ENCODE data around the gene PCDHGA5.
"Not testable (repeated sequence)": the region's sequence is repeated elsewhere in the genome, so short reads cannot be mapped to it uniquely, and the experiment has no call there.

PCDHGA5 gene

DNA sequence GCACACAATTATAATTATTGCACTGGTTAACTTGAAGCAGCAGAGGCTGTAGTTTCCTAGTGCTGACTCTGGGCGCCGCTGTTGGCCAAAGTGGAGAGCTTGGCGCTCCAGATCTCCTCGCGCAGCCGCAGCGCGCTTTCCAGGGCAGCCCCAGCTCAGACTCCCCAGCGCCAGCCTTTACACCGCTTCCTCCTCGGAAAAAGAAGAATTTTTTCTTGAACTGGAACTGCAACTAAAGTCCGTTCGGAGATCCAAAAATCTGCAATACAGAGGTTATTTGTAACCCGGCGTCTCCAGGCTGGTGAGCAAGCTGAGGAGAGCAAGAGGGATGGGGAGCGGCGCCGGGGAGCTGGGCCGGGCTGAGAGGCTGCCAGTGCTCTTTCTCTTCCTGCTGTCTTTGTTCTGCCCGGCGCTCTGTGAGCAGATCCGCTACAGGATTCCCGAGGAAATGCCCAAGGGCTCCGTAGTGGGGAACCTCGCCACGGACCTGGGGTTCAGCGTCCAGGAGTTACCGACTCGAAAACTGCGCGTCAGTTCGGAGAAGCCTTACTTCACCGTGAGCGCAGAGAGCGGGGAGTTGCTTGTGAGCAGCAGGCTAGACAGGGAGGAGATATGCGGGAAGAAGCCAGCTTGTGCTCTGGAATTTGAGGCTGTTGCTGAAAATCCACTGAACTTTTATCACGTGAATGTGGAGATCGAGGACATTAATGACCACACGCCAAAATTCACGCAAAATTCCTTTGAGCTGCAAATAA is 23.8 kb downstream of the PCDHGA5 start, which contains the start of gene PCDHGB4:
TSS of gene PCDHGB4 (plus strand) at position 142 of the 755 bp plus-strand sequence. CDS start at position 329, 187 bp downstream.
- not testable (repeated sequence) for DNase-seq (ENCODE audit: low spot score)

DNA sequence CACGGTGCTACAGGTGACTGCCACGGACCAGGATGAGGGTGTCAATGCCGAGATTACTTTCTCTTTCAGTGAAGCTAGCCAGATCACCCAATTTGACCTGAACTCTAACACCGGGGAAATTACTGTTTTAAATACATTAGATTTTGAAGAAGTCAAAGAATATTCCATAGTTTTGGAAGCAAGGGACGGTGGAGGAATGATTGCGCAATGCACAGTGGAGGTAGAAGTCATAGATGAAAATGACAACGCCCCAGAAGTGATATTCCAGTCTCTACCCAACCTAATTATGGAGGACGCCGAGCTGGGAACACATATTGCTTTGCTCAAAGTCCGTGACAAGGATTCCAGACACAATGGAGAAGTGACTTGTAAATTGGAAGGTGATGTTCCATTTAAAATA is 24.7 kb downstream of the PCDHGA5 start:
- no peak for DNase-seq (ENCODE audit: low spot score)

DNA sequence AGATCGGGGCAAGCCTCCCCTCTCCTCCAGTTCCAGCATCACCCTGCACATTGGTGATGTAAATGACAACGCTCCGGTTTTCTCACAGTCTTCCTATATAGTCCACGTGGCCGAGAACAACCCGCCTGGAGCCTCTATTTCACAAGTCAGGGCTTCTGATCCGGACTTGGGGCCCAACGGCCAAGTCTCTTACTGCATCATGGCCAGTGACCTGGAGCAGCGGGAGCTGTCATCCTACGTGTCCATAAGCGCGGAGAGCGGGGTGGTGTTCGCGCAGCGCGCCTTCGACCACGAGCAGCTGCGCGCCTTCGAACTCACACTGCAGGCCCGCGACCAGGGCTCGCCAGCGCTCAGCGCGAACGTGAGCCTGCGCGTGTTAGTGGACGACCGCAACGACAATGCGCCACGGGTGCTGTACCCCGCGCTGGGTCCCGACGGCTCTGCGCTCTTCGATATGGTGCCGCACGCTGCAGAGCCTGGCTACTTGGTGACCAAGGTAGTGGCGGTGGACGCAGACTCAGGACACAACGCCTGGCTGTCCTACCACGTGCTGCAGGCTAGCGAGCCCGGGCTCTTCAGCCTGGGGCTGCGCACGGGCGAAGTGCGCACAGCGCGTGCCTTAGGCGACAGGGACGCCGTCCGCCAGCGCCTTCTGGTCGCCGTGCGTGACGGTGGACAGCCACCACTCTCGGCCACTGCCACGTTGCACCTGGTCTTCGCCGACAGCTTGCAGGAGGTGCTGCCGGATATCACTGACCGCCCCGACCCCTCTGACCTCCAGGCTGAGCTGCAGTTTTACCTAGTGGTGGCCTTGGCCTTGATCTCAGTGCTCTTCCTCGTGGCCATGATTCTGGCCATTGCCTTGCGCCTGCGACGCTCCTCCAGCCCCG is 25.4 kb downstream of the PCDHGA5 start:
- no peak for DNase-seq (ENCODE audit: low spot score)

DNA sequence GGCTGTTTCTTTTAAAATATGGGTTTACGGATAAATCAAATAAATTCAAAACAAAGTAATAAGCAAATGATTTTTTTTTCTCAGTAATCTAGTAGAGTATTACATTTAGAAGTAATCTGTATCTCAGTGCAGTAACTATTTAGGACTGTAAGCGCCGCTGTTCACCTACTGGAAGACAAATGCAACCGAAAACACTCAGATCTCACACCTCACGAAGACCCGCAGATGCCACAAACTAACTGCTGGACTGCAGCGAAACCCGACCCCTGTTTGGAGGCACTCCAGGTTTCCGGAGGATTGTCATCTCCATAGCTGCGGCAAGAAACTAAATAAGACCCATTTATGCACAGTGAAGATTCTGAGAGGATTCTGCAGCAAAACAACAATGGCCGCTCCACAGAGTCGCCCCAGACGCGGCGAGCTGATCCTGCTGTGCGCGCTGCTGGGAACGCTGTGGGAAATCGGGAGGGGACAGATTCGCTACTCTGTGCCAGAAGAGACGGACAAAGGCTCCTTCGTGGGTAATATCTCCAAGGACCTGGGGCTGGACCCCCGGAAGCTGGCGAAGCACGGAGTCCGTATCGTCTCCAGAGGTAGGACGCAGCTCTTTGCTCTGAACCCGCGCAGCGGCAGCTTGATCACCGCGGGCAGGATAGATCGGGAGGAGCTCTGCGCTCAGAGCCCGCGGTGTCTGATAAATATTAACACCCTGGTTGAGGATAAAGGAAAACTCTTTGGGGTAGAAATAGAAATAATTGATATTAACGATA is 28.7 kb downstream of the PCDHGA5 start, which contains the start of gene PCDHGA8:
TSS of gene PCDHGA8 (plus strand) at position 205 of the 770 bp plus-strand sequence. CDS start at position 386, 181 bp downstream.
- no peak for DNase-seq (ENCODE audit: low spot score)

DNA sequence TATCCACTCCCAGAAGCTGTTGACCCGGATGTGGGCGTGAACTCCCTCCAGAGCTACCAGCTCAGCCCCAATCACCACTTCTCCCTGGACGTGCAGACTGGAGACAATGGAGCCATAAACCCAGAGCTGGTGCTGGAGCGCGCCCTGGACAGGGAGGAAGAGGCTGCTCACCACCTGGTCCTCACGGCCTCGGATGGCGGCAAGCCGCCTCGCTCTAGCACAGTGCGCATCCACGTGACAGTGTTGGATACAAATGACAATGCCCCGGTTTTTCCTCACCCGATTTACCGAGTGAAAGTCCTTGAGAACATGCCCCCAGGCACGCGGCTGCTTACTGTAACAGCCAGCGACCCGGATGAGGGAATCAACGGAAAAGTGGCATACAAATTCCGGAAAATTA is 29.3 kb downstream of the PCDHGA5 start:
- DNase-seq (ENCODE audit: low spot score) = no peak

DNA sequence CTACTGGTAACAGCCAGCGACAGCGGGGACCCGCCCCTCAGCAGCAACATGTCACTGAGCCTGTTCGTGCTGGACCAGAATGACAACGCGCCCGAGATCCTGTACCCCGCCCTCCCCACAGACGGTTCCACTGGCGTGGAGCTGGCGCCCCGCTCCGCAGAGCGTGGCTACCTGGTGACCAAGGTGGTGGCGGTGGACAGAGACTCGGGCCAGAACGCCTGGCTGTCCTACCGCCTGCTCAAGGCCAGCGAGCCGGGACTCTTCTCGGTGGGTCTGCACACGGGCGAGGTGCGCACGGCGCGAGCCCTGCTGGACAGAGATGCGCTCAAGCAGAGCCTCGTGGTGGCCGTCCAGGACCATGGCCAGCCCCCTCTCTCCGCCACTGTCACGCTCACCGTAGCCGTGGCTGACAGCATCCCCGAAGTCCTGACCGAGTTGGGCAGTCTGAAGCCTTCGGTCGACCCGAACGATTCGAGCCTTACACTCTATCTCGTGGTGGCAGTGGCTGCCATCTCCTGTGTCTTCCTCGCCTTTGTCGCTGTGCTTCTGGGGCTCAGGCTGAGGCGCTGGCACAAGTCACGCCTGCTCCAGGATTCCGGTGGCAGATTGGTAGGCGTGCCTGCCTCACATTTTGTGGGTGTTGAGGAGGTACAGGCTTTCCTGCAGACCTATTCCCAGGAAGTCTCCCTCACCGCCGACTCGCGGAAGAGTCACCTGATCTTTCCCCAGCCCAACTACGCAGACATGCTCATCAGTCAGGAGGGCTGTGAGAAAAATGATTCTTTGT is 30.6 kb downstream of the PCDHGA5 start:
- DNase-seq (ENCODE audit: low spot score) = not testable (repeated sequence)

DNA sequence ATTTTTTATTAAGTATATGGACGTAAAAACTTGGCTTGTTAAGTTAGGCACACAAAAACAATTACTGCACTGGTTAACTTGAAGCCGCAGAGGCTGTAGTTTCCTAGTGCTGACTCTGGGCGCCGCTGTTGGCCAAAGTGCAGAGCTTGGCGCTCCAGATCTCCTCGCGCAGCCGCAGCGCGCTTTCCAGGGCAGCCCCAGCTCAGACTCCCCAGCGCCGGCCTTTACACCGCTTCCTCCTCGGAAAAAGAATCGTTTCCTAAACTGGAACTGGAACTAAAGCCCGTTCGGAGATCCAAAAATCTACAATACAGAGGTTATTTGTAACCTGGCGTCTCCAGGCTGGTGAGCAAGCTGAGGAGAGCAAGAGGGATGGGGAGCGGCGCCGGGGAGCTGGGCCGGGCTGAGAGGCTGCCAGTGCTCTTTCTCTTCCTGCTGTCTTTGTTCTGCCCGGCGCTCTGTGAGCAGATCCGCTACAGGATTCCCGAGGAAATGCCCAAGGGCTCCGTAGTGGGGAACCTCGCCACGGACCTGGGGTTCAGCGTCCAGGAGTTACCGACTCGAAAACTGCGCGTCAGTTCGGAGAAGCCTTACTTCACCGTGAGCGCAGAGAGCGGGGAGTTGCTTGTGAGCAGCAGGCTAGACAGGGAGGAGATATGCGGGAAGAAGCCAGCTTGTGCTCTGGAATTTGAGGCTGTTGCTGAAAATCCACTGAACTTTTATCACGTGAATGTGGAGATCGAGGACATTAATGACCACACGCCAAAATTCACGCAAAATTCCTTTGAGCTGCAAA is 34.0 kb downstream of the PCDHGA5 start, which contains the start of gene PCDHGB5:
TSS of gene PCDHGB5 (plus strand) at position 192 of the 796 bp plus-strand sequence. CDS start at position 373, 181 bp downstream.
- not testable (repeated sequence) for DNase-seq (ENCODE audit: low spot score)

DNA sequence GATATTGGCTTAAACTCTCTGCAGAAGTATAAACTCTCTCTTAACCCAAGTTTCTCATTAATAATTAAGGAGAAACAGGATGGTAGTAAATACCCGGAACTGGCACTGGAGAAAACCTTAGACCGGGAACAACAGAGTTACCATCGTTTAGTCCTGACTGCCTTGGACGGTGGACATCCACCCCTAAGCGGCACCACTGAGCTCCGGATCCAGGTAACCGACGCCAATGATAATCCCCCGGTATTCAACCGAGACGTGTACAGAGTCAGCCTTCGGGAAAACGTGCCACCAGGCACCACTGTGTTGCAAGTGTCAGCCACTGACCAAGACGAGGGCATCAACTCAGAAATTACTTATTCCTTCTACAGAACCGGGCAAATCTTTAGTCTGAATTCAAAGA is 34.6 kb downstream of the PCDHGA5 start:
- no peak for DNase-seq (ENCODE audit: low spot score)

- no peak for DNase-seq (ENCODE audit: low spot score)
Observed at GRCh38 chr5:141399555-141400258, 35.7 kb downstream of the PCDHGA5 start.

GRCh38 chr5:141402553-141403243 is 38.7 kb downstream of the PCDHGA5 start, which contains the start of gene PCDHGA9:
PCDHGA9 (plus strand) TSS chr5:141402778; CDS start chr5:141402953, 175 bp downstream.
- DNase-seq (ENCODE audit: low spot score) = no peak

GRCh38 chr5:141403387-141403786 is 39.4 kb downstream of the PCDHGA5 start:
- DNase-seq (ENCODE audit: low spot score) = no peak

GRCh38 chr5:141407790-141408505 is 44.0 kb downstream of the PCDHGA5 start, which contains the start of gene PCDHGB6:
PCDHGB6 (plus strand) TSS chr5:141408021; CDS start chr5:141408203, 182 bp downstream.
- DNase-seq (ENCODE audit: low spot score) = not testable (repeated sequence)

DNA sequence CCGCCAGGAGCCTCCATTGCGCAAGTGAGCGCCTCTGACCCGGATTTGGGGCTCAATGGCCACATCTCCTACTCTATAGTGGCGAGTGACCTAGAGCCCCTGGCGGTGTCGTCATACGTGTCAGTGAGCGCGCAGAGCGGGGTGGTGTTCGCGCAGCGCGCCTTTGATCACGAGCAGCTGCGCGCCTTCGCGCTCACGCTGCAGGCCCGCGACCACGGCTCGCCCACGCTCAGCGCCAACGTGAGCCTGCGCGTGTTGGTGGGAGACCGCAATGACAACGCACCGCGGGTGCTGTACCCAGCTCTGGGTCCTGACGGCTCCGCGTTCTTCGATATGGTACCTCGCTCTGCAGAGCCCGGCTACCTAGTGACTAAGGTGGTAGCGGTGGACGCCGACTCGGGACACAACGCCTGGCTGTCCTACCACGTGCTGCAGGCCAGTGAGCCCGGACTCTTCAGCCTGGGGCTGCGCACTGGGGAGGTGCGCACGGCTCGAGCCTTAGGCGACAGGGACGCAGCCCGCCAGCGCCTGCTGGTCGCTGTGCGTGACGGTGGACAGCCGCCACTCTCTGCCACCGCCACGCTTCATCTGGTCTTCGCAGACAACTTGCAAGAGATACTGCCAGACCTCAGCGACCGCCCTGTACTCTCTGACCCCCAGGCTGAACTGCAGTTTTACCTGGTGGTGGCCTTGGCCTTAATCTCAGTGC is 45.8 kb downstream of the PCDHGA5 start:
- DNase-seq (ENCODE audit: low spot score) = no peak

DNA sequence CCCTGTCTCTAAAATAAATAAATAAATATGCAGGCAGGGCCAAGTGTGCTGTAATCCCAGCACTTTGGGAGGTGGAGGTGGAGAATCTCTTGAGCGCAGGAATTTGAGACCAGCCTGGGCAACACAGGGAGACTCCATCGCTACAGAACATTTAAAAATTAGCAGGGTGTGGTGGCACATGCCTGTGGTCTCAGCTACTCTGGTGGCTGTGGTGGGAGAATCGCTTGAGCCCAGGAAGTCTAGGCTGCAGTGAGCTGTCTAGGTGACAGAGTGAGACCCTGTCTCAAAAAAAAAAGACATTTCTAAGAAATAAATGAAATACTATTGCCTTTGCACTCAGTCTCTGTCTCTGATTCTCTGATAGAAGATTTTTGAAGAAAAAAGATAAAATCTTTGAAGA is 47.6 kb downstream of the PCDHGA5 start:
- no peak for DNase-seq (ENCODE audit: low spot score)

DNA sequence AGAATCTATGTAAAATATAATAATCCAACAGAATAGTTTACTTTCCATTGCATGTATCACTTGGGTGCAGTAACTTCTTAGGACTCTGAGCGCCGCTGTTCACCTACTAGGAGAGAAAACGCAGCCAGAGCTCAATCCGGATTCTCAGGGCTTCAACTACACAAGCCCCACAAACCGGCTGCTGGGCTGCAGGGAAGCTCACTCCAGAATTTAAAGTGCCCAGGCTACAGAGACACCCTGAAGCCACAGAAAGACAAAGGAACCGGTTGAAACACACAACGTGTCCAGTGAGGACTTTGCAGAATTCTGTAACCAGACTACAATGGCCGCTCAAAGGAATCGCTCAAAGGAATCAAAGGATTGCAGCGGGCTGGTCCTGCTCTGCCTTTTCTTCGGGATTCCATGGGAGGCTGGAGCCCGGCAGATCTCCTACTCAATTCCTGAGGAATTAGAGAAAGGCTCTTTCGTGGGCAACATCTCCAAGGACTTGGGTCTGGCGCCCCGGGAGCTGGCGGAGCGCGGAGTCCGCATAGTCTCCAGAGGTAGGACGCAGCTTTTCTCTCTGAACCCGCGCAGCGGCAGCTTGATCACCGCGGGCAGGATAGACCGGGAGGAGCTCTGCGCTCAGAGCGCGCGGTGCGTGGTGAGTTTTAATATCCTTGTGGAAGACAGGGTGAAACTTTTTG is 49.0 kb downstream of the PCDHGA5 start, which contains the start of gene PCDHGA10:
TSS of gene PCDHGA10 (plus strand) at position 134 of the 686 bp plus-strand sequence. CDS start at position 323, 189 bp downstream.
- no peak for DNase-seq (ENCODE audit: low spot score)

GRCh38 chr5:141413540-141414069 is 49.6 kb downstream of the PCDHGA5 start:
- no peak for DNase-seq (ENCODE audit: low spot score)
